DND-41 (cell line): ENCODE measurements around the gene KCTD21.

Experiments
- CTCF ChIP-seq: IDR thresholded peaks from 2 replicates; pipeline ENCODE4 v1.5.1; 2012; ENCODE audit warnings: borderline replicate concordance, low read length, moderate library complexity, mild to moderate bottlenecking; ENCODE audit not compliant: poor library complexity, severe bottlenecking; ENCODE audit errors: extremely low read depth
- EZH2 ChIP-seq: IDR thresholded peaks from 3 replicates; pipeline ENCODE4 v1.6.1; 2012; ENCODE audit warnings: borderline replicate concordance, low read depth, mild to moderate bottlenecking, moderate library complexity, low read length, inconsistent platforms; ENCODE audit not compliant: severe bottlenecking

- no peak for TF ChIP-seq CTCF
- TF ChIP-seq EZH2 = no peak
Measured at GRCh38 chr11:78189851-78190250, 1.4 kb upstream of the KCTD21 start.
